ENCODE results near the gene ZNF536. TPM values are rescaled to one million over a fixed set of nuclear protein-coding genes. Genes with fewer than 3 reads are reported as not detected.

Gene ZNF536
- total RNA-seq, 1 donor from 2014 or later = 0.43 TPM

- no peaks in the 10 kb centered on the region for H3K4me1 Mint-ChIP-seq (ENCODE audit: low read depth, unreplicated experiment)
- Histone ChIP-seq H3K4me2 (ENCODE audit: low read length) (no peak overlapping the region), H3K4me1 (ENCODE audit: insufficient read depth, low read length) (no peaks in the 10 kb centered on the region), H3K4me3 (ENCODE audit: insufficient read depth, low read depth, low read length) (no peak overlapping the region), H3K36me3 (ENCODE audit: insufficient read depth, low read length) (no peaks in the 10 kb centered on the region), H4K20me1 (ENCODE audit: insufficient read depth, low read length) (no peaks in the 10 kb centered on the region), H3K27me3 (ENCODE audit: insufficient read depth, low read length) (no peaks in the 10 kb centered on the region), H2AFZ (ENCODE audit: low read depth, low read length) (no peak overlapping the region), H3K27ac (ENCODE audit: low read depth, low read length) (no peak overlapping the region), H3K79me2 (ENCODE audit: insufficient read depth, low read length) (no peaks in the 10 kb centered on the region), H3K9me3 (ENCODE audit: insufficient read depth, low read depth, low read length) (no peaks in the 10 kb centered on the region), H3K9ac (ENCODE audit: low read length) (no peak overlapping the region)
- no peak overlapping the region for H3K27ac Mint-ChIP-seq (ENCODE audit: unreplicated experiment)
- no peaks in the 10 kb centered on the region for H3K9me3 Mint-ChIP-seq (ENCODE audit: unreplicated experiment)
- DNase-seq (ENCODE audit: low read depth) = no peak
- no peak overlapping the region for H3K4me3 Mint-ChIP-seq (ENCODE audit: unreplicated experiment)
- H3K27me3 Mint-ChIP-seq (ENCODE audit: low read depth, unreplicated experiment) = peaks cover 25% of the 10 kb centered on the region
- H3K36me3 Mint-ChIP-seq (ENCODE audit: low read depth, unreplicated experiment) = peaks cover 3% of the 10 kb centered on the region
- TF ChIP-seq EZH2 (IDR thresholded peaks at IDR 0.05; ENCODE audit: insufficient read depth, low read length) = no peak
- no peak for TF ChIP-seq CTCF (IDR thresholded peaks at IDR 0.05; ENCODE audit: insufficient read depth, low read depth, low read length)
- no peak for FAIRE-seq
Measured at GRCh38 chr19:30401956-30402355, 29.8 kb downstream of the ZNF536 start.

GRCh38 chr19:30402436-30403202, 30.4 kb downstream of the ZNF536 start:
- Mint-ChIP-seq H3K9me3 (ENCODE audit: unreplicated experiment) (no peaks in the 10 kb centered on the region), H3K36me3 (ENCODE audit: low read depth, unreplicated experiment) (peaks cover 3% of the 10 kb centered on the region), H3K27ac (ENCODE audit: unreplicated experiment) (no peak overlapping the region), H3K27me3 (ENCODE audit: low read depth, unreplicated experiment) (peaks cover 20% of the 10 kb centered on the region), H3K4me1 (ENCODE audit: low read depth, unreplicated experiment) (no peaks in the 10 kb centered on the region), H3K4me3 (ENCODE audit: unreplicated experiment) (no peak overlapping the region)
- Histone ChIP-seq H4K20me1 (ENCODE audit: insufficient read depth, low read length) (no peaks in the 10 kb centered on the region), H3K79me2 (ENCODE audit: insufficient read depth, low read length) (no peaks in the 10 kb centered on the region), H3K4me1 (ENCODE audit: insufficient read depth, low read length) (no peaks in the 10 kb centered on the region), H3K9me3 (ENCODE audit: insufficient read depth, low read depth, low read length) (no peaks in the 10 kb centered on the region), H3K27me3 (ENCODE audit: insufficient read depth, low read length) (no peaks in the 10 kb centered on the region), H3K27ac (ENCODE audit: low read depth, low read length) (no peak overlapping the region), H3K9ac (ENCODE audit: low read length) (no peak overlapping the region), H2AFZ (ENCODE audit: low read depth, low read length) (no peak overlapping the region), H3K4me2 (ENCODE audit: low read length) (no peak overlapping the region), H3K4me3 (ENCODE audit: insufficient read depth, low read depth, low read length) (no peak overlapping the region), H3K36me3 (ENCODE audit: insufficient read depth, low read length) (no peaks in the 10 kb centered on the region)
- TF ChIP-seq EZH2 (IDR thresholded peaks at IDR 0.05; ENCODE audit: insufficient read depth, low read length) = no peak
- no peak for TF ChIP-seq CTCF (IDR thresholded peaks at IDR 0.05; ENCODE audit: insufficient read depth, low read depth, low read length)
- FAIRE-seq (no peak), DNase-seq (ENCODE audit: low read depth) (no peak)

Measured in astrocyte (in vitro differentiated cells and primary cell).